NCI-H1417 (cell line): Measurements from ENCODE around the gene THOP1.

Experiments
- DNase-seq, 3 experiments: peaks; one replicate each; lab custom pipeline; 2025; lab: John Stamatoyannopoulos, UW

The THOP1 gene

GRCh38 chr19:2854849-2855248 is 69.5 kb downstream of the THOP1 start:
- DNase-seq: no peak

DNA sequence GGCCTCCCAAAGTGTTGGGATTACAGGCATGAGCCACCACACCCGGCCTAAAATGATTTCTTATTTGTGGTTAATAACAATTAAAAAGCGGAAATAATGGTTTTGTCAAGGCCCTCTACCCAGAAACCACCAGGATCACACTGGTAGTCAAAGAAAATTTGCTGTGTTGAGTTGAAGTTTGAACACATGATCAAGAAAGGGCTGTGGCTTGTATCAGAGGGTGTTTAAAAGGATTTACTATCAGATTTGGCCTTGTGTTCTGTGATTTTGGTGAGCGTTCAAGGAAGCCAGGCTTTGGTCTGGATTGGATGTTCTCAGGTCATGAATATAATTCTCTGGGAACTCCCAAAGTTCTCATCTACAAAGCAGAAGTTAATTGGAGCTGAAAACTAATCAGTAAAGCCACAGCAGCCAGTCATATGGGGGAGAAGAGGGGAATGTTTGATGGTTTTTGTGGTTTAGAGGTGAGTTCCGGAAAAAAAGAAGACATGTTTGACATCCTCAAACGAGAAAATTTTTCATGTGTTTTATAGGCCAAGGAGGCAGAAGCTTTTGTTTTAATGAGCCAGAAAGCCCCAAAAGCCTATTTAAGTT is 71.3 kb downstream of the THOP1 start:
- DNase-seq: no peak

- no peak for DNase-seq
These were observed 73.6 kb downstream of the THOP1 start for GRCh38 chr19:2858864-2859263.

GRCh38 chr19:2863816-2864215 is 78.5 kb downstream of the THOP1 start:
- no peak for DNase-seq
